Inflammatory macrophage treated with lipopolysaccharide for 4 hours (primary cell): ENCODE measurements around the gene CCDC183.
A peak's percentile ranks its signal among the peaks of the same experiment; 100 is the strongest.
"Not testable (repeated sequence)": the region's sequence is repeated elsewhere in the genome, so short reads cannot be mapped to it uniquely, and the experiment has no call there.

Source experiments
- DNase-seq: peaks from one replicate; pipeline ENCODE4 v3.0.0-alpha.2; 2020

CCDC183 gene

DNA sequence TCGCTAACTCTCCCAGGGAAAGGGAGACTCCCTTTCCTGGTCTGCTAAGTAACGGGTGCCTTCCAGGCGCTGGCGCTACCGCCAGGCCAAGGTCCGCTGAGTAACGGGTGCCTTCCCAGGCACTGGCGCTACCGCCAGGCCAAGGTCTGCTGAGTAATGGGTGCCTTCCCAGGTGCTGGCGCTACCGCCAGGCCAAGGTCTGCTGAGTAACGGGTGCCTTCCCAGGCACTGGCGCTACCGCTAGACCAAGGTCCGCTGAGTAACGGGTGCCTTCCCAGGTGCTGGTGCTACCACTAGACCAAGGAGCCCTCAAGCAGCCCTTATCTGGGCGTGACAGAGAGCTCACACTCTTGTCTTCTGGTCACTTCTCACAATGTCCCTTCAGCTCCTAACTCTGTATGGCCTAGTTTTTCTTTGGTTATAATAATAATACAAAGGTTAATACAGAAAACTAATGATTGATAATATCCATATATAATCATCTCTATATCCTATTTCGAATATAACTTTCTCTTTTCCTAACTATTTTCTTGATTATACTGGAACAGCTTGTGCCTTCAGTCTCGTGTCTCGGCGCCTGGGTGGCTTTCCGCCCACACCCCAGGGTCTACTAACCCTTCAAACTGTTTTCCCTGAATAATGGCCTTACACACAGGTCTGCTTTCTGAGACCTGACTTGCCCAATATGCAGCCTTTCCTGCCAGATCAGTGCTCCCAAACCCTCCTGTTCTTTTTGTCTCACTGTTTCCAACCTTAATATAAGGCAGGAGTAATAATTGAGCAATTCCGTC lies 10.4 kb upstream of the CCDC183 start:
- DNase-seq = not testable (repeated sequence)

DNA sequence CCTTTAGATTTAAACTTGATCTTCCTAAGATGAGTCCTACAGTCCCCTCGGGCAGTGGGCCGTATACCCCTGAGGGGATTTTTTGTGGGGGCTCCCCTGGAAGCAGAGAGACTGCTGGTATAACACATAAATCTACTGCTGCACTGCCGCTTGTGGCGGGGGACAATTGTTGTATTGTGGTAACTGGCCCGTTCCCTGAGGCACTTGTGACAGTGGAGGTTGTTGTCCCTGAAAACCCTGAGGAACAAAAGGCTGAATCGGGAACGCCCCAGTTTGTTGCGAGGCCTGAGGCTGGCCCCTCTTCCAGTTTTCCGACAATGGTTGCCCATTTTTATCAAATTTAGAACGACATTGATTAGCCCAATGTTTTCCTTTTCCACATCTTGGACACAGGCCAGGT lies 9.7 kb upstream of the CCDC183 start:
- no peak for DNase-seq

DNA sequence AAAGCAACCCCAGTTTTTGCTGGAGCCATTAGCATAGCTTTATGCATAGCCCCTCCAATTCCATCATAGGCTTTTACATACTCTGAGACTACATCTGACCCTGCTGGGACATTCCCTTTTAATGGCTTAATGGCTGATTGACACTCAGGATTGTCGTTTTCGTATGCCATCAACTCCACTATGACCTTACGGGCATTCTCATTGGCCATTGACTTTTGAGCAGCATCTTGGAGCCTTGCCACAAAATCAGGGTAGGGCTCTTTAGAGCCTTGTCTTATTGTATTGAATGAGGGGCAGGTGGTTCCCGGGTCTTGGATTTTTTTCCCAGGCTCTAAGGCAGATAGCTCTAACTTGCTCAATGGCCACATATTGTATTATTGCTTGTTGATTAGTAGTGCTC lies 9.2 kb upstream of the CCDC183 start:
- DNase-seq = not testable (repeated sequence)

DNA sequence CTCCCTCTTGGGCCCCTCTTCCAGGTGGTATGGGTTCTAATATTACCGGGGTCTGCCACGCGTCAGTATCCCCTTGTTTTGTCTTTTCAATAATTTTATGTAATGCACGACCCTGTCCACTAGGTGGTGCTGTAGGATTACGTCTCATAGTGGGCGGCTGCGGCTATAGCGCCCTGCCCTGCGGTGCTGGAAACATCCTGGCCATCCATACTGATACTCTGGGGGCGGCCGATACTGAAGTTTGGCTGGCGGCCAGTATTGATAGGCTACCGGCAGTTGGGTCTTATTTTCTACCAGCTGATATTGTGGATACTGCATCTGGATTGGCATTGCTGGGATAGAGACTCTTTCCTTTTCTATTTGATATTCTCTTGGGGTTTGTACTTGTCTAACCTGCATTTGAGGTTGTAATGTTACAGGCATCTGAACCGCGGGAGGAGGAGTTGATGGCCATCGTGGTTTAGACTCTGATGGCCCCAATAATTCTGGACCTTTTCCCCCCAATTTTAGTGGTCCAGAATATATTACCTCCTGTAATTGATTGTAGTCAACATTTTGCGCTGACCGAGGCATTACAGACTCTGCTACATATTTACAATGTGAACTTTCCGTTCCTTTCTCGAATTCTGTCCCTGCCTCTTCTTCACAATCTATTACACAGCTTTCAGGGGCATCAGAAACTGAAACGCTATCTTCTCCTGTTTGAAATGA lies 8.3 kb upstream of the CCDC183 start:
- DNase-seq = peak; percentile 66

DNA sequence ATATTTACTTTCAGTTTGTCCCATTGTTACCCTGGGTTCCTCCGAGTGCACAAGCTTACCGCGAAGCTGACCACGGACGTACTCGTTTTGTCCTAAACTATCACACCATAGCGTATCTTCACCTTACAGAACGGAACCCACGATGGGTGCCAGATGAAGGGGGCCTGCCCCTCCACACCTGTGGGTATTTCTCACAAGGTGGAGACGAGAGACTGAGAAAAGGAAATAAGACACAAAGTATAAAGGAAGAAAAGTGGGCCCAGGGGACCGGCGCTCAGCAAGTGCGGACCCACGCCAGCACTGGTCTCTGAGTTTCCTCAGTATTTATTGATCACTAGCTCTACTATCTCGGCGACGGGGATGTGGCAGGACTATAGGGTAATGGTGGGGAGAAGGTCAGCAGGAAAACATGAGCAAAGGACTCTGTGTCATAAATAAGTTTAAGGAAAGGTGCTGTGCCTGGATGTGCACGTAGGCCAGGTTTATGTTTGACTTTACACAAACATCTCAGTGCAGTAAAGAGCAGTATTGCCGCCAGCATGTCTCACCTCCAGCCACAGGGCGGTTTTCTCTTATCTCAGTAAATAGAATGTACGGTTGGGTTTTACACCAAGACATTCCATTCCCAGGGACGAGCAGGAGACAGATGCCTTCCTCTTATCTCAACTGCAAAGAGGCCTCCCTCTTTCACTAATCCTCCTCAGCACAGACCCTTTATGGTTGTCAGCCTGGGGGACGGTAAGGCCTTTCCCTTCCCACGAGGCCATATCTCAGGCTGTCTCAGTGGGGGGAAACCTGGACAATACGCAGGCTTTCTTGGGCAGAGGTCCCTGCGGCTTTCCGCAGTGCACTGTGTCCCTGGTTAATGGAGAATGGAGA lies 7.3 kb upstream of the CCDC183 start:
- DNase-seq = not testable (repeated sequence)

DNA sequence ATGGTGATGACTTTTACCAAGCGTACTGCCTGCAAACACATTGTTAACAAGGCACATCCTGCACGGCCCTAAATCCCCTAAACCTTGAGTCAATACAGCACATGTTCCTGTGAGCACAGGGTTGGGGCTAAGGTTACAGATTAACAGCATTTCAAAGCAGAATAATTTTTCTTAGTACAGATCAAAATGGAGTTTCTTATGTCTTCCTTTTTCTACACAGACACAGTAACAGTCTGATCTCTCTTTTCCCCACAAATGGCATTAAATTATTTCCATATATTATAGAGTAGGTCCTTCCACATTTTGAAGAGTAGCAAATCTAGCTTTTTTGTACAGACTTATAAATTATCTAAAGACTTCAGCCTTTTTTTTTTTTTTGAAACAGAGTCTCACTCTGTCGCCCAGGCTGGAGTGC lies 6.6 kb upstream of the CCDC183 start:
- no peak for DNase-seq

DNA sequence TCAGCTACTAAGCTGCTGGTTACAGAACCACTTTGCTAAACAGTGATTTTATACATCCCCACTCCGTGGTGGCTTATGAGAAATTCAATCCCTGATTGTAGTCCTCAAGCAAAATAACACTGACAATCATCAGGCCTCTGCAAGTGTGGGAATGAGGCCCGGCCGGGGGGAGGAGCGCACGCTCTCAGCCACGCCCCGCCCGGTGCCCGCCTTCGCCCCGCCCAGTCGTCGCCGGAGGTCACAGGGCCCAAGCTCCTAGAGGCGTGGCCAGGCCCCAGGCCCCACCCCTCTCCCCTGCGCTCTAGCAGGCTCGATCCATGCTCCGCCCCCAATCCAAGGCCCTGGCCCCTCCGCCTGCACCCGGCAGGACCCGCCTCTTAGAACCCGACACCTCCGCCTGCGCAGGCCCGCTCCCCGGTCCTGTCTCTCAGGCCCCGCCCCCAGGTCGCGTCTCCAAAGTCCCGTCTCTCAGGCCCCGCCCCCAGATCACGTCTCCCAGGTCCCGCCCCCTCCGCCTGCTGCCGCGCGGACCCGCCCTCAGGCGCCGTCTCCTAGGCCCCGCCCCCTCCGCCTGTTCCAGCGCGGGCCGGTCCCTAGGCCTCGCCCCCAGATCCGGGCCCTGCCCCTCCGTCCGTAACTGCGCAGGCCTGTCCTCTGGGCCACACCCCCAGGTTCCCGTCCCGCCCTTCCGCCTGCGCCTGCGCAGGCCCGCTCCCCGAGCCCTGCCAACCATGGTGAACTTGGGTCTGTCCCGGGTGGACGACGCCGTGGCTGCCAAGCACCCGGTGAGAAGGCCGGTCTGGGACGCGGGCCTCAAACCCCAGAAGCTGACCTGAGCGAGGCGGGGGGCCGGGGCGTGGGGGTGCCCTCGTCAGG lies 5.3 kb upstream of the CCDC183 start, which contains the start of gene TMEM141:
Gene TMEM141, plus strand, starts transcription at position 705 of the 876 bp plus-strand sequence. Its CDS starts 27 bp downstream, at position 732.
- DNase-seq = peak; percentile 100

DNA sequence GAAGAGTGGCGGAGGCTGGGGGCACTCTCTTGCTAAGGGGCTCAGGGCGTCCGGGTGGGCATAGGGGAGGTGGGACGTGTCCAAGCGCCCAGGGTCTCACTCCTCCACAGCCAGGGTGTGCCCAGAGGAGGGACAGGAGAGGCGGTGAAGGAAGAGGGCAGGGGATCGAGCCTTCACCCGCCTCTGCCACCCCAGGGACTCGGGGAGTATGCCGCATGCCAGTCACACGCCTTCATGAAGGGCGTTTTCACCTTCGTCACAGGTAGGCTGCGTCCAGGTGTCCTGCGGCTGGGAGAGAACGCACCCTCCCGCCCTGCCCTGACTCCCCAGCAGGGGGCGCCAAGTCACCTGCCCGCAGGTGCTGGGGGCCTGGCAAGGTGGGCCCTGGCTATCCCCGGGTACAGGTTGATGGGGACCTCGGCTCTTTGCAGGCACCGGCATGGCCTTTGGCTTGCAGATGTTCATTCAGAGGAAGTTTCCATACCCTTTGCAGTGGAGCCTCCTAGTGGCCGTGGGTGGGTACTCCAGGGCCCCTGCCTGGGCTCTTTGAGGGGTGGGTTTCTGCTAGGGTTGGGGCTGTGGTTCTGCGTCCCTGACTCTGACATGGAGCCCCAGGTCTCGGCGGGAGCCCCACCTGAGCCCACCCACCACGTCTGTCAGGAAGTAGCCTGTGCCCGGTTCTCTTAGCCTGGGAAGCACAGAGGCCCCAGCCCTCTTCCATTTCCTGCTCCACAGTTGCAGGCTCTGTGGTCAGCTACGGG lies 4.4 kb upstream of the CCDC183 start:
- peak; percentile 28 for DNase-seq

DNA sequence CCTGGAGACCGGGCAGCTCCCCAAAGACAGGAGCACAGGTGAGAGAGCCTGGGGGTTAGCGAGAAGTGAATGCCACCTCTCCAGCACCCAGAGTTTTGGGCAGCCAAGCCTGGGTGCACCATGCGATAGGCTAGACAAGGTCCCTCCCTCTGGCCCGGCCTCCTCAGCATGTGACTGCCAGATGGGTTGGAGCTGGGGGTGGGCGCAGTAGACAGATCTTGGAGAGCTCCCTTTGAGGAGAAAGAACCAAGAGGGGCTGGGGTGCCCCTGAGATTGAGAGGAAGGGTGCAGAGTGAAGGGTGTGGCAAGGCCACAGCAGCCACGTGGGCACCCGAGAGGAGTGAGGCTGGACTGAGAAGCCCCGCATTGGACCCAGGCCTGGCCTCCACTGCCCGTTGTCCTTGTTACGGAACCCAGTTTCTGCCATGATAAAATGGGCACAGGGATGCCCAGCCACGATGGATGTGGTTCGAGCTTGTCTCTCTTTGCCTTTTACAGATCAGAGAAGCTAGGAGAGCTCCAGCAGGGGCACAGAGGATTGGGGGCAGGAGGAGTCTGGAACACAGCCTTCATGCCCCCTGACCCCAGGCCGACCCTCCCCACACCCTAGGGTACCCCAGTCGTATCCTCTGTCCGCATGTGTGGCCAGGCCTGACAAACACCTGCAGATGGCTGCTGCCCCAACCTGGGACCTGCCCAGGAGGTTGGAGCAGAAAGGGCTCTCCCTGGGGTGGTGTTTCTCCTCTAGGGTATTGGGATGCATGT lies 3.6 kb upstream of the CCDC183 start:
- no peak for DNase-seq

DNA sequence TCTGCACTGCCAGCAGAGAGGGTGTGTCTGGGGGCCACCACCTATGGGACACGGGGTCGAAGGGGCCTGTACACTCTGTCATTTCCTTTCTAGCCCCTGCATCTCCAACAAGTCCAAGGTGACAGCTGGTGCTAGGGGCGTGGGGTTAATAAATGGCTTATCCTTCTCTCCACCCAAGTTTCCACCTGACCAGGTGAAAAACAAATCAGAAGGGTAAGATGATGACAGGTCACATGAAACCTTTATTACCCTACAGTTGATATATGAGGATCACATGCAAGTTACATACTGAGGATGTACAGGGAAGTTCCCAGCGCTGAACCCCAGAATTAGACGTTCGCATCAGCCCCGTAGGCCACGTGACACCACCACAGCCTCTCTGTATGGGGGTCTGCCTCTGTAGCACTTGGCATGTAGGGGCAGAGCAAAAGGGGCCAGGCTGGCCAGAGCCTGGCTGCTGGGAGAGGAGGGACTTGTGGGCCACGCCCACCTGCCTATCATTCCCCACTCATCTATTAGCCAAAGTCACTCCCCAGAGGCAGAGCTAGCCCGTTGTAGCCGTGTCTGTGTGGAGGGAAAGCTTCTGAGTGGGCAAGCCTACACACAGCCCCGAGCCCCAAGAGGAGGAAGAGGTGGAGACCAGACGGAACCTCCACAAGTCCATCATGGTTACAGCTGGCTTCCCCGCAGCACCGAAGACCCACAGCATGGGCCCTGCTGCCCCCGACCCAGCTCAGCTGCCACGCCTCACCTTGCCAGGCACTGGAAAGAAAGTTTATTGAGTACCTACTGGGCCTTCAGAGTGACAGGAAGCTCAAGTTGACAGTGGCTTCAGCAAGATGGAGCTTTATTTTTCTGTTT lies 2.8 kb upstream of the CCDC183 start:
- DNase-seq = peak; percentile 7

DNA sequence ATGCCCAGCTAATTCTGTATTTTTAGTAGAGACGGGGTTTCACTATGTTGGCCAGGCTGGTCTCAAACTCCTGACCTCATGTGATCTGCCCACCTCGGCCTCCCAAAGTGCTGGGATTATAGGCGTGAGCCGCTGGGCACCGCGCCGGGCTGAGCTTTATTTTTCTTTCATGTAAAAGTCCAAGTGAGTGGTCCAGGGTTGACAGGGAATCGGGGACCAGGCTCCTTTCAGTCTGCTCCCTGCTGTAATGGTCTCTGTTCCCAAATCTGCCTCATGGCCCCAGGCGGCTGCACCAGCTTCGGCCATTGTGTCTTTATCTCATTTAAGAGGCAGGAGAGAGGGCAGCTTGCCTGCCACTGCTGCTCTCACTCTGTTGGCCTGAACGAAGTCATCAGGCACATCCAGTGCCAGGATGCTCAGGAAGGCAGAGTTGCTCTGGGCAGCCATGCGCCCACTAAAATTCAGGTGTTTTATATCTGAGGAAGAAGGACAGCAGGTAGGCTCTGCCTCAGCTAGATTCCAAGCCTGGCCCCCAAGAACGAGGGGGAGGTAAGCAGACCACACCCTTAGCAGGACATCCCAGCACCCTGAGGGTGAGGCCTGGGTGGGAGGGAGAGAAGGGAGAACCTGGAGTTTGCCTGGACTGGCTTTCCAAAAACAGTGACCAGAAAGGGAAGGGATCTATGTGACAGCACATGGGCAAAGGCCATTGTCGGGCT lies 1.7 kb upstream of the CCDC183 start:
- no peak for DNase-seq

DNA sequence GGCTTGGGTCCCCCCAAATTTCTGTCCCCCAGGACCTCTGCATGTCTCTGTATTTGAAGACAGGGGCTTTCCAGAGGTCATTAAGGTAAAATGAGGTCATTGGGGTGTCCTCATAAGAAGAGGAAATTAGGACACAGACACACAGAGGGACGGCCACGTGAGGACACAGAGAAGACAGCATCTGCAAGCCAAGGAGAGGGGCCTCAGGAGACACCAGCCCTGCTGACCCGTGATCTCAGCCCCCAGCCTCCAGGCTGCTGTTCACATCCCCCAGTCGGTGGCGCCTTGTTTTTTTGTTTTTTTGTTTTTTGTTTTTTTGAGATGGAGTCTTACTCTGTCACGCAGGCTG lies 1.2 kb upstream of the CCDC183 start:
- peak; percentile 56 for DNase-seq

DNA sequence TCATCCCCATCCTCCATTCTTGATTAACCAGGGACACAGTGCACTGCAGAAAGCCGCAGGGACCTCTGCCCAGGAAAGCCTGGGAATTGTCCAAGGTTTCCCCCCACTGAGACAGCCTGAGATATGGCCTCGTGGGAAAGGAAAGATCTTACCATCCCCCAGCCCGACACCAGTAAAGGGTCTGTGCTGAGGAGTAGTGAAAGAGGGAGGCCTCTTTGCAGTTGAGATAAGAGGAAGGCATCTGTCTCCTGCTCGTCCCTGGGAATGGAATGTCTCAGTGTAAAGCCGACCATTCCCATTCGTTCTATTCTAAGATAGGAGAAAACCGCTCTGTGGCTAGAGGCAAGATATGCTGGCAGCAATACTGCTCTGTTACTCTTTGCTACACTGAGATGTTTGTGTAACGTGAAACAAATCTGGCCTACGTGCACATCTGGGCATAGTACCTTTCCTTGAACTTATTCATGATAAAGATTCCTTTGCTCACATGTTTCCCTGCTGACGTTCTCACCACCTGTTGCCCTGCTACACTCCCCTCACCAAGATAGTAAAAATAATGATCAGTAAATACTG lies 723 bp downstream of the CCDC183 start:
- DNase-seq = not testable (repeated sequence)

DNA sequence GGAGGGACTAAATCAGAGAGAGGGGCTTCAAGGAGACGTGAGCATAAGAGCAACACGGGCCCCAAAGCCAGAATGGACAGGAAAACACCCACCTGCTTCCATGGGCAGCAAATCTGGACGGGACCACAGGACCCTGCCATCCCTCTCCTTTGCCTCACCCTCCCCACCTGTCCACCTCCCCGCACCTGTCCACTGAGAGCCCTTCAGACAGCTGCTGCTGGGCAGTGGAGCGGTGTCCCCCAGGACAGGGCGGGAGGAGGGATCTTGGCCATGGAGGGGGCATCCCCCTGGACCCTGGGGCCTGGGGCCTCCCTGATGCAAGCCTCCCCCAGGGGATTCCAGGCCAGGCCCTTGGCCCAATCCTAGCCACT lies 2.6 kb downstream of the CCDC183 start:
- no peak for DNase-seq

DNA sequence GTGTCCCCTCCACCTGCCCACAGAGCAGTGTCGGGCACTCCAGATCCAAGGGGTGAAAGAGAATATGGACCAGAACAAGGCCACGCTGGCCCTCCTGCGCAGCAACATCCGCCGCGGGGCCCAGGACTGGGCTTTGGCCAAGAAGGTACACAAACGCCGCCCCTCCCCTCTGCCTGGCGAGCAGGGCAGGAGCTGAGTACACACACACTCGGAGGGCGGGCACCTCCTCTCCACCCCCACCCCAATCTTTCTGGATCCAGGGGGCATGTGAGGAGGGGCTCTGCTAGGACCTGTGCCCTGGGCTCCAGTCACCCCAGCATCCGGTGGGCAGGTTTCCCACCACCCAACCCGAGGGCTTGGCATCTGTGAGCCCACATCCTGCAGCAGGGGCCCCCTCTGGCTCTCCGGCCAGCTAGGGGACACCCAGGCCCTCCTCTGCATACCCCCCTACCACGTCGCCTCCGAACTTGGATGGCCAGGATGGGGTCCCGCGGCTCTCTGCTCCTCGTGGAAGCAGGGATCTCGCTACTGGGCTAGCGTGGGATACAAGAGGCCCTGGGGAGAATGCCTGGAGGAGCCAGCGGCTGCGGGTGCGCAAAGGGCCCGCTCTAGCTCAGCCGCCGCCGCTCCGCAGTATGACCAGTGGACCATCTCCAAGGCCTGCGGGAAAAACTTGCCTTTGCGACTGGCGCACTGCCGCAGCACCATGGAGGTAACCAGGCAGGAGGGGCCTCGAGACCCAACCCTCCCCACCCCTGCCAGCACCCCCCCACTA lies 3.1 kb downstream of the CCDC183 start:
- no peak for DNase-seq

DNA sequence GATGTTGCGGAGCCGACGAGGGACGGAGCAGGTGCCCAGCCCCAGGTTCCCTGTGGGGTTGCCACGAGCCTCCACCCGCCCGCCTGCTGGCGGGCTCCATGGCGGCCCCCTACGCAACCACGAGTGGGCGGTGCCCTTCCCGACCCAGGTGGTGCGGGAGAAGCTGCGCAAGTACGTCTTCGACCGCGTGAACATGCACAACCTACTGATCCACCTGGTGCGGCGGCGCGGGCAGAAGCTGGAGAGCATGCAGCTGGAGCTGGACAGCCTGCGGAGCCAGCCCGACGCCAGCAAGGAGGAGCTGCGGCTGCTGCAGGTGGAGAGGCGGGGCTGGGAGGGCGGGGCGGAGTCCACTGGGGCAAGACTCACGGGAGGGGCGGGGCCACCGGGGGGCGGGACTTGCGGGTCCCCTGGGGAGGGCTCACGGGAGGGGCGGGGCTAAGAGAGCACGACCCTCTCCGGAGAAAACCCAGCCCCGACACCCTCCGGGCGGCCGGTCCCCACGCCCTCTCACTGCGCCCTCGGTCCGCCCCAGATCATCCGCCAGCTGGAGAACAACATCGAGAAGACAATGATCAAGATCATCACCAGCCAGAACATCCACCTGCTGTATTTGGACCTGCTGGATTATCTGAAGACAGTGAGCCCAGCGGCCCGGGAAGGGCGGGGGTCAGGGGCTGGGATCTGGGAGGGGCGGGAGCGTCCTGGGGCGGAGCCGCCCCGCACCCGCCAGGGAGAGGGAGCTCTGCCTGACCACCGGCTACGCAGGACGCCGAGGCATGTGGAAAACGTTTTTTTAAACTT lies 3.9 kb downstream of the CCDC183 start:
- peak; percentile 39 for DNase-seq

DNA sequence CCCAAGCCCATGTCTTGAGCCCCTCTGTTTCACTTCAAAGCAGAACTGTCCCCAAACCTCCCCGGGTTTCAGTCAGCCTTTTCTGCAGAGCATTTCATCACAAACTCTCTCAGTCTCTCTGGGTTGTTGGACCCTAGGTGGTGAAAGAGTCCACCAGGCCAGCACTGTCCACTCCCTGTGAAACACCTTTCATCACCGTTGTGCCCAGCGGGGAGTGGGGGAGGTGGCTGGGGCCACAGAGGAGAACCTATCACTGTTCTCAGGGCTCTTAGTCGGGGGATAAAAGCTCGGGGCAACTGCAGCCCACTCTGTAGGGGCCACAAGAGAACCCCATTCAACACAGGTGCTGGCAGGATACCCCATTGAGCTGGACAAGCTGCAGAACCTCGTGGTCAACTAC lies 6.2 kb downstream of the CCDC183 start:
- DNase-seq = no peak
